Measurements from ENCODE around the gene NUP93.

DNA sequence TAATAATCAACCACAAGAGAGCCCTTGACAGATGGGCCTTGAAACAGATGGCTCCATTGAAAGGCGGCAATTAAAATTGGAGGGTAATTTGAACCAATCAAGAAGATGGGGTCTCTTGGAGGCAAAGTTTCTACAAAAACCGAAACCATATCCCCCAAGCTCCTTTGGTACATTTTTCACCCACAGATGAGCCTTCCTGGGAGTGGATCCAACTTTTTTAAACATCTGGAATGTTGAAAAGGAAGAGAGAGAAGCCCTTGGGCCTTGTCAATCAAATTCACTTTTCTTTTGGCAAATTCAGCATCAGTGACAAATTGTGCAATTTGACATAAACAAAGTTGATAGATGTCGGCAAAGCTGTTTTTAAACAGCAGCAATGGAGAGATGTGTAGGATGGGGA is 13.2 kb upstream of the NUP93 start:
- TF ChIP-seq ZNF274 (IDR thresholded peaks at IDR 0.05; ENCODE audit: low read depth, low read length) (no peak), YY1 (IDR thresholded peaks at IDR 0.05; ENCODE audit: insufficient read depth, insufficient read length) (no peak)
